HG03108 (cell line): ENCODE results near the gene MYH2.

Experiments used
- ATAC-seq: cut with Tn5 transposase; IDR thresholded peaks from one replicate; pipeline ENCODE4 v1.9.1; 2021; ENCODE audit warnings: moderate library complexity; ENCODE audit not compliant: unreplicated experiment

MYH2 gene

GRCh38 chr17:10516638-10517037 is 32.8 kb downstream of the MYH2 start:
- ATAC-seq, result no peak

GRCh38 chr17:10516065-10516464 is 33.4 kb downstream of the MYH2 start:
- ATAC-seq, result no peak

- ATAC-seq, result no peak
These were observed 36.0 kb downstream of the MYH2 start for GRCh38 chr17:10513299-10514067.

GRCh38 chr17:10512856-10513255 is 36.6 kb downstream of the MYH2 start:
- no peak for ATAC-seq

DNA sequence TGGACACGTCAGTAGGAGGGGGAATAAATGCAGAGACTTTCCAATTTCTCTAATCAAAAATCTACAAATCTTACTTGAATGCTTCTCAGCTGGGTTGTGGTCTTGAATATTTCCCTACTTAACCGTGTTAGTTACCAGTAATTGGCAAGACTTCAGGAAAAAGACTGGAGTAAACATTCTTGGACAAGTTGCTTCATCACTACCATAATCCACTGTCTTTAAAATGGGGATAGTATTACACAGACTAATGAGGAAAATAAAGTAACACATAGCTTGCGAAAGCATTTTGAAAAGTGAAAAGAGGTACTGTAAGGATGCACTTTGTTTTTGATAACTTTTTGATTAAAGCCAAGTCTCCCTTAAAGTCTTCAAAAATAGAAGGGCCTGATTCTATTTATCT is 49.5 kb downstream of the MYH2 start:
- ATAC-seq, result no peak

DNA sequence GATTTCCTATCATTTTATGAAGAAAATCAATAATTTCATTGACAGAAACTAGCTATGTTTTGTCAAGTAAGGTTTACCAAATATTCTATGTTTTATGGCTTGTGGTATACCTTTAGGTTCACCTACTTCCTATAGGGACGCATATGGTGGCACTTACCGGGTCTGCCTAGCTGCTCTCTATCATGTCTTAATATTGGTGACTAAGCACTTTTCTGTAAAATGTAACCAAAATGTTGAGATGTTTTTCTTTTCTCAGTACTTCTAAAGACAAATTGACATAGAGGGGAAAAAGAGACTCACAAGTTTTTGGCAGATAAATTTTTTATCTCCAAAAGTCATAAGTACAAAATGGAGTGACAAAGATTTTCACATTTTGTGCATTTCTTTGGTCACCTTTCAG is 57.5 kb downstream of the MYH2 start:
- no peak for ATAC-seq

- no peak for ATAC-seq
These were observed 67.2 kb downstream of the MYH2 start for GRCh38 chr17:10482252-10482651.

GRCh38 chr17:10477701-10478100 is 71.8 kb downstream of the MYH2 start:
- ATAC-seq, result no peak

DNA sequence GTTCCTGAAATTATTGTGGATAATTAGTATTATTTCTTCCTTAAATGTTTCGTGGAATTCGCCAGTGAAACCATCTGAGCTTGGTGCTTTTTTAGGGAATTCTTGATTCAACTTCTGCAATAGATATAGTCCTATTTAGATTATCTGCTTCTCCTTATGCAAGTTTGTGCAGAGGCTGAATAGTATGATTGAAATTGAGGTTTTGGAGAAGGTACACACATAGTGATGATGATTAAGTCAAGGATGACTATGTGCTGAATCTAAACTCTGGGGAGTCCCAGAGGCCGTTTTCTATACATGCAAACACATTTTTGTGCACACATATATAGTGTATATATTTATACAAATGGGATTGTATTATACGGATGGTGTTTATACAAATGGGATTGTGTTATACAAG is 74.9 kb downstream of the MYH2 start:
- no peak for ATAC-seq

GRCh38 chr17:10471858-10472257 is 77.6 kb downstream of the MYH2 start:
- no peak for ATAC-seq
